HK-2 (cell line): ENCODE results near the gene SLC43A3.

ENCODE experiments used
- DNase-seq: peaks from one replicate; pipeline ENCODE4 v3.0.0-alpha.2; 2018; ENCODE audit not compliant: unreplicated experiment

SLC43A3 gene

DNA sequence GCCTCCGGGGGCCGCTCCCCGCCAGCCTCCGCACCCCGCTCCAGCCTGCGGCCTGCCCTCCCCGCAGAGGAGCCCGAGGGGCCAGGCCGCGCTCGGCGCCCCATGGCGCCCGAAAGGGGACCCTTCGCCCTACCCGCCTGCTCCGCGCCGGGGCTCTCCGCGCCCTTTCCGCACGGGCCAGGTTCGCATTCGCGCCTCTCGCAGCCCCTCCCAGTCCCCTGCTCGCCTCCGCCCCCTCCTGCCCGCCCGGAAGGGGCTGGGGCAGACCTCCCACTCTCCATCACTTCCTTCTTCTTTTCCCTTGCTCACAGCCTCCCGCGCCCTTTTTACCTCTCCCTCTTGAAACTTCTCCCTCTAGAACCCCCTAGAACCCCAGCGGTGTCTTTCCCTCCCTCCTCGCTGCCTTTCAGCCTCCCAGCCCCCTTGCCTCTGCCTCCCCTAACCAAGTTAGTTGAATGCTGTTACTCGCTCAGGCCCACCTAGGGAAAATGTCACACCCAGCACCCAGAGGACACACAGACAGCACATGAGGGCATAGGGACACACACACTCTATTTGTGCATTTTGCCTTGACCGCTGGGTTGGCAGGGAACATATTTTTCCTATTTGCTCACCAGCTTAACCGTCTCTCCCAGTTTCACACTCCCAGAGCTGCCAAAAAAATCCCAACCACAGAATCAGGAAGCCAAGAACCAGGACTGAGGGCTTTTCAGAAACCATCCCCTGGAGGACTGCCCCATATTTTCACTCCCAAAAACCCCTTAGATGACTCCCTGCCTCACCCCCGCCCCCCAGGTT, at the start of gene SLC43A3:
Gene SLC43A3 (minus strand): TSS at position 193 of the 798 bp plus-strand sequence. CDS start 949 bp downstream, outside the sequence.
- peak; percentile 72 for DNase-seq

DNA sequence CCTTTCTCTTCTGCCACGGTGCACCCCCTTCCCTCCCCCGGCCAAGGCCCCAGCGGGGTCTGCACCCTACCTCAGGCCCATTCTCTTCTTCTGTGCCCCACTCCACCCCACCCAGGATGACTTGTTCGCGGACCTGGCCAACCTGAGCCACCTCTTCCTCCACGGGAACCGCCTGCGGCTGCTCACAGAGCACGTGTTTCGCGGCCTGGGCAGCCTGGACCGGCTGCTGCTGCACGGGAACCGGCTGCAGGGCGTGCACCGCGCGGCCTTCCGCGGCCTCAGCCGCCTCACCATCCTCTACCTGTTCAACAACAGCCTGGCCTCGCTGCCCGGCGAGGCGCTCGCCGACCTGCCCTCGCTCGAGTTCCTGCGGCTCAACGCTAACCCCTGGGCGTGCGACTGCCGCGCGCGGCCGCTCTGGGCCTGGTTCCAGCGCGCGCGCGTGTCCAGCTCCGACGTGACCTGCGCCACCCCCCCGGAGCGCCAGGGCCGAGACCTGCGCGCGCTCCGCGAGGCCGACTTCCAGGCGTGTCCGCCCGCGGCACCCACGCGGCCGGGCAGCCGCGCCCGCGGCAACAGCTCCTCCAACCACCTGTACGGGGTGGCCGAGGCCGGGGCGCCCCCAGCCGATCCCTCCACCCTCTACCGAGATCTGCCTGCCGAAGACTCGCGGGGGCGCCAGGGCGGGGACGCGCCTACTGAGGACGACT, 49.3 kb upstream of the SLC43A3 start:
- no peak for DNase-seq

DNA sequence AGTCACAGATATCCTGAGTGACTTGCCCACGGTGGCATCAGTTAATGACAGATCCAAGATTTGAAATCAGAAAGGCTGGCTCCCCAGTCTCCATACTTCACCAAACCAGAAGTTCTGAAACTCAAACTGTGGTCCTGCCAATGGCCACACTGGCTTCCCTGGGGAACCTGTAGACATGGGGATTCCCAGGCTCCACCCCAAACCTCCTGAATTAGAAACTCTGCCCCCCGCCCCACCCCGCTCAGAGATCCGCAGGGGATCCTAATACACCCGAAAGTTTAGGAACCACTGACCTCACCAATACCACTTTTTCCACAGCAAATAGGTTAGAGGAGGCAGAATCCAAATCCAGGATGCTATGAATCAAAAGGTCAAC, 48.7 kb upstream of the SLC43A3 start:
- DNase-seq: no peak

DNA sequence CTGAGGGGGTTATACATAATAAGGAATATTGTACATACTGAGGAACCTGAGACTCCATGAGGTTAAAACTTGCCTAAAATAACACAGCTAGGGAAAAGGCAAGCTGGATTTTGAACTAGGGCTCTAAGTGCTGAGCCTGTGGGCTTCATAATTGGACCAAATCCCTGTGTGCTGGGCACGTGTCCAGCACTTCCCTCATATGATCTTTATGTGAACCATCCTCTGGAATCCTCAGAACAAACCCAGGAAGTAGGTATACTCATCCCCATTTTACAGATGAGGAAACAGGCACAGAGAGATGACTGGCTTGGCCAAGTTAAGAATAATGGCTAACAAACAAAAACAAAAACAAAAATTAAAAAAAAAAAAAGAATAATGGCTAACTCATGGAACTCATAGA, 48.3 kb upstream of the SLC43A3 start:
- no peak for DNase-seq

DNA sequence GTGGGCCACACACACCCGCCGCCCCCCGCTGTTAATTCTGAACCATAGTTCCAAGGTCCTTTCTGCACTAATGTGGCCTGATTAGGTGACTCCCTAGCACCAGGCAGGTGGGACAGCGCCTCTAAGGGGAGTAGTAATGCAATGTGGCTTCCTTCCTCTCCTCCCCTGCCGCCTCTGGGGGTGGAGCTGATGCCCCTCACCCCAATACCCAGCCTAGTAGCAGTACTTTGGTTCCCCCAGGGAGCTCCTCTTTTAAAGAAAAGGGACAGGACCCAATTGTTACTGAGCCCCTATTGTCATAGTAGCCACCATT, 47.8 kb upstream of the SLC43A3 start:
- no peak for DNase-seq

DNA sequence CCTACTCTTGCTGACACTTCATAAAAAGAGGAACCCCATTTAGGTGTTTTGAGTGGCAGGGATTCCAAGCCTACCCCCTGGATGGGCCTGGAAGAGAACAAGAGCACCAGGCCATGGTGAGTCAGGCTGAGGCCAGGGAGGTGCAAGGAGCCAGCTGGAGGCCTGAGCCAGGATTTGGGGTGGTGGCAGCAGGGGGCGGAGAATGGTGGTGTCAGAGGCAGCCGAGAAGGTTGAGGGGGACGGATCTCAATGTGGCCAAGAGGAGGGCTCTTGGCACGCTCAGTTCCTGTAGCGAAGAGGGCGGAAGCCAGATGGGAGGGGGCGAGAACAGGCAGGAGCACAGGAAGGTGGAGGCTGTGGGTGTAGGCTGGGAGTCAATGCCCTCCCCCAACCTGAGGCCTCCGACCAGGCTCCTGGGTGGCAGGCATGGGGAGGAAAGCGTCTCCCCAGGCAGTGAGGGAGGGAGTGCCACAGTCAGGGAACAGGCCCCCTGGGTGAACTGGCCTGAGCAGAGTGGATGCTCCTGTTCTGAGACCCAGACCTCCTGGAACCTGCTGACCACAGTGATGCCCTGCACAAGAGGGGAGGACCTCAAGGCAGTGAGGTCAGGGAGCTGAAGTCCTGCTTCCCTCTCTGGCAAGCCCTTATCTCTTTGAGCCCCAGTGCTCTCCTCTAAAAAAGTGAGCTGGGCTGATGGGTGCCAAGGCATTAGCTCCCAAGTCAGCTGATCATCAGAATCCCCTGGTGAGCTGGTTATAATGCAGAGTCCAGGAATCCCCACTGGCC, 47.3 kb upstream of the SLC43A3 start:
- no peak for DNase-seq

DNA sequence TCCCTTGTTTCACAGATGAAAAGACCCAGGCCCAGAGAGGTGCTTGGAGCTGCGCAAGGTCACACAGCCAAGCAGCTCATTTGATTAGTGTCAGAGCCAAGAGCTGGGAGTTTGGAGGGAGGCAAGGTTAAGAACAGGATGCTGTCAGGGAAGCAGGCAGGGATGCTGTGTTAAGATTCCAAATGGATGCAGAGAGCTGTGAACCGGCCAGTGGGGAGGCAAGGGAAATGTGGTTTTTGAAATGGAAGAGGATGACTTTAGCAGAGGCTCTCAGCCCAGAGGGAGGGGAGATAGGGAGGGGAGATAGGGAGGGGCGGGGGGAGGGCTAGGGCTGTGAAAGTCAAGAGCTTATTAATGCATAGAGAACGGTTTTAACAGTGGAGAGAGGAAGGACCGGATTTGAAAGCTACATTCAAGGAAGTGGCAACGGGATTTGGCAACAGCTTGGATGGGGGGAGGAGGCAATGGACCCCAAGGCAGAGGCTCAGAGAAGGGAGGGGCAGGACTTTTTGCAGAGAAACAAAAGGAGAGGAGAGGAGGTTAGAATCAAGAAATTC, 46.4 kb upstream of the SLC43A3 start:
- DNase-seq: no peak

DNA sequence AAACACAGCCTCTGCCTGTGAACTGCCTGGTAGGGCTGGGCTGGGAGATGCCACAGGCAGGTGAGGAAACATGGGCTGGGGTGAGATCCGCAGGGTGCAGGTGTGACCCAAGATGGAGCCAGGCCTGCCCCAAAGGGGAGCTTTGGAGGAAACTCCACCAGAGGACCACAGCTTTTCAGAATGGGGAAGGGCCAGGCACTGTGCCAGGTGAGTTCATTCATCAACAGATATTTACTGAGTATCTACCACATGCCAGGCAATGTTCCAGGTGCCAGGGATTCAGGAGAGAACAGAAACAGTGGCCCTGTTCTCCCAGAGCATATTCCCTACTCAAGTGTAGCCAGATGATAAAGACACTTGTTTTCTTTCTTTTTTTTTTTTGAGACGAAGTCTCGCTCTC, 44.6 kb upstream of the SLC43A3 start:
- no peak for DNase-seq

DNA sequence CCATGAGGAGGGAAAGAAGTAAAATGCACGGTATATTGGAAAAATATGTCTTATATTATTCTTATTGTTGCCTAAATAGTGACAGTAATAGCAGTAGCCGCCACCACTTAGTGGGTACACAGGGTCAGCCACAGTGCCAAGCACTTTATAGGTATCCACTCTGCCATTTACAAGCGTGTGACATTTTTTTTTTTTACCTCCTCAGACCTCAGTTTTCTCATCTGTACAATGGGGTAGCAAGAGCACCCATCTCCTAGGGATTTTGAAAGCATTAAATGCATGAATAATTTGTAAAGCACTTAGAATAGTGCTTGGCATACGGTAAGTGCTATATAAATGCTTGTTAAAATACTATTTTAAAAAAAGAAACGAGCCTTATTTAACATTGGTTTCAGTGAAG, 42.3 kb upstream of the SLC43A3 start:
- no peak for DNase-seq

DNA sequence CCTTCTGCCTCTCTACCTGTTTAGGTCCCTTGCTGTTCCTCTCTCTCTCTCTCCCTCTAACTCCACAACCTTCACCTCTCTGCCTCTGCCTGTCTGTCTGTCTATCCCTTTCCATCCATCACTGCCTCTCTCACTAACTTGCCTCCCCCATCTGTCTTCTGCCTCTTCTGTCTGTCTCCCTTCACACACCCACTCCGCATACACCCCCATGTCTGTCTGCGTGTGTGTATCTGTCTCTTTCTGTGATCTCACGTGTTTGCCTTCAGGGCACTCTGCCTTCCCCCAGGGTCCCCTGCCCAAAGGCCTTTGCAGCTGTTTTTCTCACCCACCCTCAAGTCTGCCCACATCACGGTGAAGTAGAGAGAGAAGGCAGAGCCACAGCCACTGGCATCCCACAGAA, 41.4 kb upstream of the SLC43A3 start:
- DNase-seq: no peak

DNA sequence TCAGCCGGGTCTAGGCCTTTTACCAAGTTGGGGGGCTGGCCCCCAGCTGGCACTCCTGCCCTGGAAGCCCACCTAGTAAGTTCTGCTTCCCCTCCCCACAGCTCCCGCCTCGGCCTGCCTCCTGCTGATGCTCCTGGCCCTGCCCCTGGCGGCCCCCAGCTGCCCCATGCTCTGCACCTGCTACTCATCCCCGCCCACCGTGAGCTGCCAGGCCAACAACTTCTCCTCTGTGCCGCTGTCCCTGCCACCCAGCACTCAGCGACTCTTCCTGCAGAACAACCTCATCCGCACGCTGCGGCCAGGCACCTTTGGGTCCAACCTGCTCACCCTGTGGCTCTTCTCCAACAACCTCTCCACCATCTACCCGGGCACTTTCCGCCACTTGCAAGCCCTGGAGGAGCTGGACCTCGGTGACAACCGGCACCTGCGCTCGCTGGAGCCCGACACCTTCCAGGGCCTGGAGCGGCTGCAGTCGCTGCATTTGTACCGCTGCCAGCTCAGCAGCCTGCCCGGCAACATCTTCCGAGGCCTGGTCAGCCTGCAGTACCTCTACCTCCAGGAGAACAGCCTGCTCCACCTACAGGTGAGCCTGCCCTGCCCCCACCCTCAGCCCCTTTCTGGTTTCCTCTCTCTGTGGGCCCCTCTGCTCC, 40.7 kb upstream of the SLC43A3 start:
- no peak for DNase-seq

DNA sequence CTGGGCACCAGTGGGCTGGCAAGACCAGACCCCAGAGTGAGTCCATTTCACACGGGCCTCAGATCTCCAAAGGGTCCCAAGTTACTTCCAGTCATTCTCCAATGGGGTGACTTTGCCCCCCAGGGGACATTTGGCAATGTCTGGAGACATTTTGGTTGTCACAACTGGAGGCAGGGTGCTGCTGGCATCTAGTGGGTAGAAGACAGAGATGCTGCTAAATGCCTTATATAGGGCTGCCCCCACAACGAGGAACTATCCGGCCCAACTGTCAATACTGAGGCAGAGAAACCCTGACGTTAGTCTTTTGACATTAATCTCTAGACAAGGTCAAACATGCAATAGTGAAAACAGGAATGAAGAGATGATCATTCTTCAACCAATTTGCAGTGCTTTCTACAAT, 39.8 kb upstream of the SLC43A3 start:
- DNase-seq: no peak

DNA sequence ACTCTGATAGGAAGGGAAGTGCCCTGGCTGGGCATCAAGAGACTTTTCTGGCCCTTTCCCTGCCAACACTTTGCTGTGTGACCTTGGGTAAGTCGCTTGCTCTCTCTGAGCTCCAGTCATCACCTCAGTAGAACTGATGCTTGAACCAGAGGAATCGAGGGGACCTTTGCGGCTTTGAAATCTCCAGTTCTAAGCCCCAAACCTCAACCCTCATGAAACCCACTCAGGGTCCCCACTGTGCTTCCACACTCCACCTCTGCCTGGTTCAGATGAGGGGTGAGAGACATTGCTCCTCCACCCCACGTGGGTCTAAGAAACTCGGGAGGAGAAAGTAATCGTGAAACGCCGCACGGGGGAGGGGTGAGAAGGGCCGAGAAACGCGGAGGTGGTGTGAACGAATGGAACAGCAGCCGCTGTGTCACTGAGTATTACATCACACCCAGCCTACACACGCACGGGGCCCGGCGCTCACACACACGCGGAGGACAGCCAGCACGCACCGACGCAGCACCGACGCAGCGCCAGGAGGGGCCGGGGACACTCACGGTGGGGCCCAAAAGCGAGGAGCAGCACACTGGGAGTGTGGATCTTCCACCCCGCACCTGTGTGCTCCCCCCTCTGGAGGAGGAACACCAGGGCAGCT, 37.7 kb upstream of the SLC43A3 start:
- DNase-seq: no peak

DNA sequence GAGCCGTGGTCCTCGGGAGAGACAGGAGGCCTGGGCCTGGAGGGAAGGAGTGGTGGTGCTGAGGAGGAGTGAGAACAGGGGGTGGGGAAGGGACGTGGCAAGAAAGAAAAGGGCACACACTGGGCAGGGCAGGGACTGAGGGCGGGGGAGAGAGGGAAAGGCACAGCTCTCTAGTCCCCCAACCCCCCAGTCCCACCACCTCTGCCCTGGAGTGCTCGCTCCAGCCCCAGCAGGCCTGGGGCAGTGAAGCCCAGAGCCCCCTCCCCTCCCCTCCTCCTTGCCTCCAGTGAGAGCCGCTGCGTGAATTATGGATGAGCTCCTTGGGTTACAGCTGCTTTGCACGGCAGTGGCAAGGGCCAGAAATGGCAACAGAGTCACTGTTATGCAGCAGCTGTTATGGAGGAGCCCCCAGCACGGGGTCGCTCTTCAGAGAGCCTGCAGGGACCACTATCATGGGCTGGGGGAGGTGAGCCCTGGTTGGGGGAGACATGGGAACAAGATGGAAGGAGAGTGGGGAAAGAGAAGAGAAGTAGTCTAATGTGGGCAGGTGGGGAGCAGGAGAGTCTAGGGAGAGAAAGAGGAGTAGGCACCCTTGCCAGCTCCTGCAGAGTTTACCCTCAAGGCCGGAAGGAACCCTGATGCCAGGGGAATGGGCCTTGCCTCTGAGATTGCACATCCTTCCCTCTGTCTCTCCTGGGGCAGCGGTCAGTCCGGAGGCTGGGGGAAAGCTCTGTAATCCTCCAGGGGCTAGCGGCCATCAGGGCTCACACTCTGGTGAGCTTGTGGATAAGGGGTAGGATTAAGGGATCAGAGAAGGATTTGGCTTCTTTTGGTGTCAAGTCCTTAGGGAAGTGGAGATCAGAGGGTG, 37.0 kb upstream of the SLC43A3 start:
- DNase-seq: no peak

DNA sequence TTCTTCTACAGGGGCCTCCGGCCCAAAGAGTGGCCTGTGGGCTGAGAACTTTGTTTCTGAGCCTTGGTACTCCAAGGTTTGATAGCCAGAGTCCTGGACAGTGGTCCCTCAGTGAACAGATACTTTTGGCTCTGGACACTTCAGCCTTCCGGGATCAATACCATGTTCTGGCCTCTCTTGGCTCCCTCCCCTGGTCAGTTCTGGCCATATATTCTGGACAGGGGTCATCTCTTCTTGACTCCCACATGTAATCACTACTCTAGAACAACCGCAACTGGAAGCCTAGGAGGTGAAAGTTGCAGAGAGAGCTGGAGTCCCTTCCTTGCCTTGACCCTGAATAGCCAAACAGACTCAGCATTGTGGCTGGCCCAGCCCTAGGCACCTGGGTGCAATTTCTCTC, 35.7 kb upstream of the SLC43A3 start:
- DNase-seq: no peak

DNA sequence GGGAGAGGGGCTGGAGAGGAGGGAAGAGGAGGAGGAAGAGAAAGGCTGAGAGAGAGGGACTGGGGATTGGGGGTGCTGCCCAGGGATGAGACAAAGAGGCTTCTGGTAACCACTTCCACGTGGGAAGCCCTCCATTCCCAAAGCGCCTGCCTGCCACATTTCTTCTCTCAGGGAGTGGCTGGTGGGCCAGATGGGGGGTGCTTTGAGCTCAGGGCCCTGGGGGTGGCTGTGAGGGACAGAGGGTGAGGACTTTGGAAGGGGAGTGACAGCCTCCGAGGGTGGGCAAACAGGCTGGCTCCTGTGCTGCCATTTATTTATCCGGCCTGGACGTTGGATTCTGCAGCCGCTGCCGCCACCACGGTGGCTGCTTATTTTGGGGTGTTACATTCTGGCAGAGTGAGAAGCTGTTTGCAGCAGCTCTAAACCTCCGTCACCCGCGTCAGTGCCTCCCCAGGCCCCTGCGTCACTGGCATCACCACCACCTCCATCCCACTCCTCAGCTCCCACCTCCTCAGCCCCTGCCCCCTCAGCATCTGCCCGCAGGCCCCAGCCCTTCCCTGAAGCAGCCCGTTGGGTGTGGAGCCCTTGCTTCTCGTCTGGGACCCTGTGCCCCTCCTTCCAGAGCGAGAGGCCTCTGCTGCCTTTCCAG, 35.0 kb upstream of the SLC43A3 start:
- no peak for DNase-seq

DNA sequence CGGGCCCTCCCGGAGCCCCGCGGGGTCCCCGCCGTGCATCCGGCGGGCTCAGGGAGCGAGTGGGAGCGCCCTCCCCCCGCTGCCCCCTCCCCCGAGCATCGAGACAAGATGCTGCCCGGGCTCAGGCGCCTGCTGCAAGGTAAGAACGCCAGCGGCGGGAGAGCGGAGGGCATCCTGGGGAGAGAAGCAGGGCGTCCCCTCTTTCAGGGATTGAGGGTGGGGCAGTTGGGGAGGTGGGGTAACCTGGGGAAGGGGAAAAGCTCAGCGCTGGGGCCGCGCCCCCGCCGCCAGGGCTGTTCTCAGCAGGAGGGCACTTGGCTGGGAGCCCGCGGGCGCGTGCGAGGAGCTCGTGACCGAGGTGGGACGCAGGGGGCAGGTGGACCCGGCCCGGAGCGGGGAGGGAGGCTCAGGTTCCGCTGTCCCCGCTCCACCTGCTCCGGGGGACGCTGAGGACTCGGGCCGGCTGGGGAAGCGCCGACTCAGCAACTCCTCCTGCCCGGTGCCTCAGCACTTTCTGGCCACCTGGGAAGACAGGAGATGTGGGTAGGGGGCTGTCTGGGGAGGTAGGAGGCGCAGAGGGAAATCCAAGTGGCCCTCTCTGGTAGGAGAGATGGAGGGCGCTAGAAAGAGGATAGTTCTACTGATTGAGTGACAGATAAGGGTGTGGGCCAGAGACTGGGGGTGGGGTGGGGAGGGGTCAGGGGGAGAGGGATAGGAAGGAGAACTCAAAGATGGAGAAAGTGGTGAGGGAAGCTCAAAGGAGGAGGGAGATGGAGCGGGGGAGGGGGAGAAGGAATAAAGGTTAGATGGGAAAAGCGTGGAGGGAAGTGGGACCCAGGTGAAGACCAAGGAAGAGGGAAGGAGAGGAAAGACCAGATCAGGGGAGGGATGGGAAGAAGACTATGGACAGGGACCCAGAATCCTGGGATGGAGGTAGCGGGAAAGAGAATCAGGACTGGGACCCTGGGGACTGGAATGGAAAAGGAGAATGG, 34.1 kb upstream of the SLC43A3 start:
- DNase-seq: no peak

DNA sequence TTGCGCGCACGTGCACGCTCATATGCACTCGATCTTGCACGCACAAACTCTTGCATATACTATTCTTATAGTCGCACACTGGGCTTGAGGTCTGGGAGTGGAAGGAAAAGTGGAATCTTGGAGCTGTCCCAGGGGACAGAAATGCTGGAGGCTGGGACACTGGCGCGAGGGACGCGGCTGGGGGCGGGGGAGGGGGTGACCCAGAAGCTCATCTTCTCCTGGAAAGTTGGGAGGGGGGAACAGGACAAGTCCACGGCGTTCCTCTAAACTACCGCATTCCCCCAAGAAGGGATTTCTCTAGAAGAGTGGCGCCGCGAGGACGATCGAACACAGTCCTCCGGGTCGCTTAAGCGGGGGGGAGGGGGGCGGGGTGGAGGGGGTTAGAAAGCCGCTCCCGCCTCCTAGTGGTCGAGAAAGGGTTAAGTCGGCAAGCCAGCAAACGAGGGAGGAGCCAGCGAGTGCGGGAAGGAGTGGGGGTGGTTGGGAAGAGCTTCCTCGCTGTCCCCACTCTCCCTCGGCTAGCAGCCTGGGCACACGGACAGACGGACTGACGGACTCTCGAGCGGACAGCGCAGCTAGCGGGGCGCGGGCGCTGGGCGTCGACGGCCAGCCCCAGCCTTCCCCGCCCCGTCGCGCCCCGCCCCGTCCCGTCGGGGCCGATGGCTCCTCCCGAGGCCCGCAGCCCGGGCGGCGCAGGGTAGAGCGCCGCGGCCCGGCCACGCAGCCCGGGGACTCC, 33.3 kb upstream of the SLC43A3 start, which contains the start of gene RTN4RL2:
Gene RTN4RL2 (plus strand): TSS at position 507 of the 736 bp plus-strand sequence. CDS start 338 bp downstream, outside the sequence.
- DNase-seq: peak; percentile 49
